ENCODE measurements around the gene GLRA2. TPM values are rescaled to one million over a fixed set of nuclear protein-coding genes. Genes with fewer than 3 reads are reported as not detected.

Gene GLRA2
- total RNA-seq, 3 donors from 2014 or later (not counting 1 experiment from before 2014, with no cell fraction given), result not detected

- H3K9me3 Mint-ChIP-seq, result peaks cover 0 to 2% of the 10 kb centered on the region in 2 donors
- H3K4me3 Mint-ChIP-seq, result no peak overlapping the region
- no peaks in the 10 kb centered on the region for H3K36me3 Mint-ChIP-seq
- no peaks in the 10 kb centered on the region for H3K36me3 ChIP-seq (ENCODE audit: control insufficient read depth, insufficient read depth, low read length)
- WGBS (ENCODE audit: insufficient coverage), result 98% methylated on average over 4 of the region's 5 CpGs
- no peak overlapping the region for H3K27ac Mint-ChIP-seq
- no peak overlapping the region for H3K27ac ChIP-seq (ENCODE audit: low read length)
- no peak overlapping the region for H3K4me3 ChIP-seq (ENCODE audit: low read length)
- no peaks in the 10 kb centered on the region for H3K4me1 Mint-ChIP-seq
- H3K9me3 ChIP-seq (ENCODE audit: control insufficient read depth, insufficient read depth, low read length), result no peaks in the 10 kb centered on the region
- no peaks in the 10 kb centered on the region for H3K4me1 ChIP-seq (ENCODE audit: control insufficient read depth, insufficient read depth, low read length)
- H3K27me3 Mint-ChIP-seq (ENCODE audit: low read depth in 2 of 2), result no peaks in the 10 kb centered on the region
- no peak for TF ChIP-seq CTCF (IDR thresholded peaks at IDR 0.05)
- DNase-seq, result no peak
- intact Hi-C loops (cut with micrococcal nuclease), result no loop called here
- no peaks in the 10 kb centered on the region for H3K27me3 ChIP-seq (ENCODE audit: control insufficient read depth, insufficient read depth, low read length)
- no peak for ATAC-seq
Observed at GRCh38 chrX:14672611-14673172, 143.4 kb downstream of the GLRA2 start.

- H3K27ac ChIP-seq (ENCODE audit: low read length), result no peak overlapping the region
- no peaks in the 10 kb centered on the region for H3K36me3 ChIP-seq (ENCODE audit: control insufficient read depth, insufficient read depth, low read length)
- TF ChIP-seq CTCF (IDR thresholded peaks at IDR 0.05), result no peak
- H3K9me3 Mint-ChIP-seq, result peaks cover 0 to 4% of the 10 kb centered on the region in 2 donors
- H3K27me3 ChIP-seq (ENCODE audit: control insufficient read depth, insufficient read depth, low read length), result no peaks in the 10 kb centered on the region
- no peak for DNase-seq
- no peak overlapping the region for H3K27ac Mint-ChIP-seq
- H3K4me3 Mint-ChIP-seq, result no peak overlapping the region
- intact Hi-C loops (cut with micrococcal nuclease), result no loop called here
- no peaks in the 10 kb centered on the region for H3K9me3 ChIP-seq (ENCODE audit: control insufficient read depth, insufficient read depth, low read length)
- no peaks in the 10 kb centered on the region for H3K36me3 Mint-ChIP-seq
- no peak for ATAC-seq
- H3K4me3 ChIP-seq (ENCODE audit: low read length), result no peak overlapping the region
- no peaks in the 10 kb centered on the region for H3K4me1 Mint-ChIP-seq
- H3K27me3 Mint-ChIP-seq (ENCODE audit: low read depth in 2 of 2), result no peaks in the 10 kb centered on the region
- WGBS (ENCODE audit: insufficient coverage), result 60% methylated on average over 1 of the region's 1 CpG
- H3K4me1 ChIP-seq (ENCODE audit: control insufficient read depth, insufficient read depth, low read length), result no peaks in the 10 kb centered on the region
Observed at GRCh38 chrX:14673236-14673635, 143.9 kb downstream of the GLRA2 start.

GRCh38 chrX:14673764-14674163, 144.4 kb downstream of the GLRA2 start:
- 75% methylated on average over 3 of the region's 4 CpGs for WGBS (ENCODE audit: insufficient coverage)
- Mint-ChIP-seq H3K36me3 (no peaks in the 10 kb centered on the region), H3K4me3 (no peak overlapping the region), H3K27me3 (ENCODE audit: low read depth in 2 of 2) (no peaks in the 10 kb centered on the region), H3K9me3 (peaks cover 0 to 5% of the 10 kb centered on the region in 2 donors), H3K27ac (no peak overlapping the region), H3K4me1 (no peaks in the 10 kb centered on the region)
- DNase-seq (no peak), ATAC-seq (no peak)
- no peak overlapping the region for H3K27ac ChIP-seq (ENCODE audit: low read length)
- no peaks in the 10 kb centered on the region for H3K27me3 ChIP-seq (ENCODE audit: control insufficient read depth, insufficient read depth, low read length)
- intact Hi-C loops (cut with micrococcal nuclease), result no loop called here
- TF ChIP-seq CTCF (IDR thresholded peaks at IDR 0.05), result no peak
- no peaks in the 10 kb centered on the region for H3K4me1 ChIP-seq (ENCODE audit: control insufficient read depth, insufficient read depth, low read length)
- H3K36me3 ChIP-seq (ENCODE audit: control insufficient read depth, insufficient read depth, low read length), result no peaks in the 10 kb centered on the region
- H3K9me3 ChIP-seq (ENCODE audit: control insufficient read depth, insufficient read depth, low read length), result no peaks in the 10 kb centered on the region
- H3K4me3 ChIP-seq (ENCODE audit: low read length), result no peak overlapping the region

- Histone ChIP-seq H3K27ac (ENCODE audit: low read length) (no peak overlapping the region), H3K4me1 (ENCODE audit: control insufficient read depth, insufficient read depth, low read length) (no peaks in the 10 kb centered on the region), H3K36me3 (ENCODE audit: control insufficient read depth, insufficient read depth, low read length) (no peaks in the 10 kb centered on the region), H3K9me3 (ENCODE audit: control insufficient read depth, insufficient read depth, low read length) (no peaks in the 10 kb centered on the region), H3K4me3 (ENCODE audit: low read length) (no peak overlapping the region), H3K27me3 (ENCODE audit: control insufficient read depth, insufficient read depth, low read length) (no peaks in the 10 kb centered on the region)
- Mint-ChIP-seq H3K9me3 (peaks cover 3 to 9% of the 10 kb centered on the region in 2 donors), H3K4me1 (no peaks in the 10 kb centered on the region), H3K27ac (no peak overlapping the region), H3K27me3 (ENCODE audit: low read depth in 2 of 2) (no peaks in the 10 kb centered on the region), H3K4me3 (no peak overlapping the region), H3K36me3 (no peaks in the 10 kb centered on the region)
- TF ChIP-seq CTCF (IDR thresholded peaks at IDR 0.05), result no peak
- ATAC-seq (no peak), DNase-seq (no peak)
- WGBS (ENCODE audit: insufficient coverage), result no CpG with 5 or more reads among the region's 1 CpG
- intact Hi-C loops (cut with micrococcal nuclease), result no loop called here
Observed at GRCh38 chrX:14675500-14675899, 146.2 kb downstream of the GLRA2 start.
